Mesenchymal stem cell (in vitro differentiated cells and primary cell): ENCODE data around the gene RBM20.

Experiments
- DNase-seq: peaks from one replicate; pipeline ENCODE4 v3.0.0-alpha.2; 2013
- H2AFZ ChIP-seq: one replicate; pipeline ENCODE4 v1.6.1; 2013; ENCODE audit warnings: low read depth, mild to moderate bottlenecking, control low read depth, inconsistent platforms, low read length, moderate library complexity
- H2AK5ac ChIP-seq: 2 replicates; pipeline ENCODE4 v1.6.1; 2013; ENCODE audit warnings: low read length, moderate library complexity, mild to moderate bottlenecking, inconsistent platforms; ENCODE audit not compliant: severe bottlenecking
- H2BK120ac ChIP-seq: one replicate; pipeline ENCODE4 v1.6.1; 2013; ENCODE audit warnings: low read depth, mild to moderate bottlenecking, inconsistent platforms, low read length, moderate library complexity
- H2BK12ac ChIP-seq, 2 experiments: one replicate each; pipeline ENCODE4 v1.6.1; 2013; ENCODE audit warnings: inconsistent platforms in 2 of 2, low read length in 2 of 2, mild to moderate bottlenecking in 2 of 2, moderate library complexity in 2 of 2, control low read depth in 1 of 2
- H2BK15ac ChIP-seq: one replicate; pipeline ENCODE4 v1.6.1; 2013; ENCODE audit warnings: mild to moderate bottlenecking, low read depth, inconsistent platforms; ENCODE audit not compliant: poor library complexity, severe bottlenecking
- H2BK5ac ChIP-seq: 2 replicates; pipeline ENCODE4 v1.6.1; 2013; ENCODE audit warnings: low read depth, mild to moderate bottlenecking, low read length, control low read depth, inconsistent platforms; ENCODE audit not compliant: poor library complexity, severe bottlenecking
- H3K14ac ChIP-seq, 2 experiments: one replicate each; pipeline ENCODE4 v1.6.1; 2013; ENCODE audit warnings: inconsistent platforms in 2 of 2, low read length in 2 of 2, control low read depth in 1 of 2, mild to moderate bottlenecking in 1 of 2, moderate library complexity in 1 of 2
- H3K18ac ChIP-seq, 2 experiments: one replicate each; pipeline ENCODE4 v1.6.1; 2013; ENCODE audit warnings: inconsistent platforms in 2 of 2, low read length in 2 of 2, control low read depth in 1 of 2, low read depth in 1 of 2, mild to moderate bottlenecking in 1 of 2
- H3K23ac ChIP-seq, 2 experiments: one replicate each; pipeline ENCODE4 v1.6.1; 2013; ENCODE audit warnings: inconsistent platforms in 2 of 2, low read length in 2 of 2, mild to moderate bottlenecking in 2 of 2, moderate library complexity in 2 of 2, control low read depth in 1 of 2
- H3K27ac ChIP-seq: 2 replicates; pipeline ENCODE4 v1.5.1; 2013; ENCODE audit warnings: mild to moderate bottlenecking, moderate library complexity, low read length, control low read depth, inconsistent platforms; ENCODE audit not compliant: poor library complexity, severe bottlenecking
- H3K27me3 ChIP-seq, 2 experiments: 2 replicates each; pipeline versions ENCODE4 v1.6.1 to v1.7.0; 2013; ENCODE audit warnings: low read length in 2 of 2, mild to moderate bottlenecking in 2 of 2, moderate library complexity in 2 of 2, control low read depth in 1 of 2, inconsistent platforms in 1 of 2; ENCODE audit not compliant: control insufficient read depth in 1 of 2, insufficient read depth in 1 of 2
- H3K36me3 ChIP-seq, 2 experiments: 2 replicates each; pipeline versions ENCODE4 v1.6.1 to v1.7.0; 2013; ENCODE audit warnings: low read length in 2 of 2, control low read depth in 1 of 2, inconsistent platforms in 1 of 2, low read depth in 1 of 2, mild to moderate bottlenecking in 1 of 2; ENCODE audit not compliant: insufficient read depth in 2 of 2, control insufficient read depth in 1 of 2
- H3K4ac ChIP-seq, 2 experiments: one replicate each; pipeline ENCODE4 v1.6.1; 2013; ENCODE audit warnings: inconsistent platforms in 2 of 2, low read length in 2 of 2, mild to moderate bottlenecking in 2 of 2, moderate library complexity in 2 of 2, control low read depth in 1 of 2, low read depth in 1 of 2
- H3K4me1 ChIP-seq: 2 replicates; pipeline ENCODE4 v1.6.1; 2013; ENCODE audit warnings: low read depth, low read length, control low read depth; ENCODE audit not compliant: control insufficient read depth, insufficient read depth
- H3K4me2 ChIP-seq: 2 replicates; pipeline ENCODE4 v1.6.1; 2013; ENCODE audit warnings: low read length, mild to moderate bottlenecking, inconsistent platforms; ENCODE audit not compliant: poor library complexity, severe bottlenecking
- H3K4me3 ChIP-seq, 2 experiments: 2 replicates each; pipeline versions ENCODE4 v1.5.1 to v1.7.0; 2013; ENCODE audit warnings: low read length in 2 of 2, mild to moderate bottlenecking in 2 of 2, control low read depth in 1 of 2, low read depth in 1 of 2; ENCODE audit not compliant: insufficient read depth in 1 of 2
- H3K79me1 ChIP-seq: replicated peaks from 2 replicates; pipeline ENCODE4 v1.6.1; 2013; ENCODE audit warnings: mild to moderate bottlenecking, control low read depth, low read length, inconsistent platforms; ENCODE audit not compliant: poor library complexity, severe bottlenecking
- H3K9ac ChIP-seq: 2 replicates; pipeline ENCODE4 v1.7.0; 2013; ENCODE audit warnings: mild to moderate bottlenecking, low read length, moderate library complexity
- H3K9me3 ChIP-seq: 2 replicates; pipeline ENCODE4 v1.7.0; 2013; ENCODE audit warnings: mild to moderate bottlenecking, low read length; ENCODE audit not compliant: control insufficient read depth
- H4K8ac ChIP-seq: one replicate; pipeline ENCODE4 v1.6.1; 2013; ENCODE audit warnings: inconsistent platforms, mild to moderate bottlenecking, low read length, moderate library complexity
- H4K91ac ChIP-seq: one replicate; pipeline ENCODE4 v1.6.1; 2013; ENCODE audit warnings: mild to moderate bottlenecking, low read length, inconsistent platforms
- WGBS: methylation state at CpG from one replicate; pipeline ENCODE4 v1.1.7; 2013; ENCODE audit warnings: mixed read lengths; 5-methylcytosine and 5-hydroxymethylcytosine counted together

RBM20 gene

GRCh38 chr10:110691139-110691538 is 47.0 kb downstream of the RBM20 start:
- Histone ChIP-seq H3K4me3 (no peak overlapping the region), H4K8ac (no peak overlapping the region), H2BK12ac (no peak overlapping the region), H2BK15ac (no peak overlapping the region), H3K79me1 (no peaks in the 10 kb centered on the region), H2AFZ (no peak overlapping the region), H3K27me3 (peaks cover 0 to 18% of the 10 kb centered on the region in 2 experiments), H2AK5ac (no peak overlapping the region), H3K4me1 (peaks cover 3% of the 10 kb centered on the region), H3K9me3 (peaks cover 13% of the 10 kb centered on the region), H3K4ac (no peak overlapping the region), H3K23ac (no peak overlapping the region), H3K4me2 (no peak overlapping the region), H4K91ac (no peak overlapping the region), H3K27ac (no peak overlapping the region), H2BK5ac (no peak overlapping the region), H3K18ac (no peak overlapping the region), H3K14ac (no peak overlapping the region), H3K9ac (no peak overlapping the region), H2BK120ac (no peak overlapping the region), H3K36me3 (no peaks in the 10 kb centered on the region)
- 83% methylated on average over 2 of the region's 2 CpGs for WGBS
- DNase-seq, result no peak

GRCh38 chr10:110694263-110694662 is 50.1 kb downstream of the RBM20 start:
- Histone ChIP-seq H3K18ac (no peak overlapping the region), H3K27ac (no peak overlapping the region), H2BK120ac (no peak overlapping the region), H3K9me3 (peaks cover 13% of the 10 kb centered on the region), H2BK5ac (no peak overlapping the region), H3K14ac (no peak overlapping the region), H4K8ac (no peak overlapping the region), H3K36me3 (no peaks in the 10 kb centered on the region), H2AK5ac (no peak overlapping the region), H3K79me1 (no peaks in the 10 kb centered on the region), H3K4me1 (no peaks in the 10 kb centered on the region), H3K4me2 (no peak overlapping the region), H2BK12ac (no peak overlapping the region), H3K4ac (no peak overlapping the region), H3K23ac (no peak overlapping the region), H4K91ac (no peak overlapping the region), H3K4me3 (no peak overlapping the region), H3K9ac (no peak overlapping the region), H2AFZ (no peak overlapping the region), H2BK15ac (no peak overlapping the region), H3K27me3 (peaks cover 0 to 36% of the 10 kb centered on the region in 2 experiments)
- 91% methylated on average over 1 of the region's 1 CpG for WGBS
- no peak for DNase-seq

GRCh38 chr10:110694820-110695538 is 50.8 kb downstream of the RBM20 start:
- Histone ChIP-seq H3K14ac (no peak overlapping the region), H2BK15ac (no peak overlapping the region), H3K4ac (no peak overlapping the region), H3K18ac (no peak overlapping the region), H2AFZ (no peak overlapping the region), H3K36me3 (no peaks in the 10 kb centered on the region), H3K4me3 (no peak overlapping the region), H3K4me1 (no peaks in the 10 kb centered on the region), H3K27ac (no peak overlapping the region), H3K79me1 (no peaks in the 10 kb centered on the region), H3K4me2 (no peak overlapping the region), H2BK12ac (no peak overlapping the region), H3K23ac (no peak overlapping the region), H3K9ac (no peak overlapping the region), H4K91ac (no peak overlapping the region), H2AK5ac (no peak overlapping the region), H2BK120ac (no peak overlapping the region), H4K8ac (no peak overlapping the region), H2BK5ac (no peak overlapping the region), H3K27me3 (peaks cover 0 to 41% of the 10 kb centered on the region in 2 experiments), H3K9me3 (peaks cover 13% of the 10 kb centered on the region)
- WGBS, result 94% methylated on average over 4 of the region's 5 CpGs
- DNase-seq, result no peak

GRCh38 chr10:110695539-110695886 is 51.4 kb downstream of the RBM20 start:
- DNase-seq, result no peak
- H3K18ac ChIP-seq, result no peak overlapping the region
- H3K9me3 ChIP-seq, result peaks cover 13% of the 10 kb centered on the region
- H2BK5ac ChIP-seq, result no peak overlapping the region
- no peak overlapping the region for H4K91ac ChIP-seq
- no peaks in the 10 kb centered on the region for H3K36me3 ChIP-seq
- H2AK5ac ChIP-seq, result no peak overlapping the region
- no peak overlapping the region for H3K14ac ChIP-seq
- H2BK12ac ChIP-seq, result no peak overlapping the region
- H3K4ac ChIP-seq, result no peak overlapping the region
- H2BK15ac ChIP-seq, result no peak overlapping the region
- H4K8ac ChIP-seq, result no peak overlapping the region
- H2BK120ac ChIP-seq, result no peak overlapping the region
- H3K9ac ChIP-seq, result no peak overlapping the region
- H3K27ac ChIP-seq, result no peak overlapping the region
- no peak overlapping the region for H3K4me3 ChIP-seq
- 67% methylated on average over 1 of the region's 2 CpGs for WGBS
- H3K79me1 ChIP-seq, result no peaks in the 10 kb centered on the region
- H3K27me3 ChIP-seq, result peaks cover 0 to 41% of the 10 kb centered on the region in 2 experiments
- no peak overlapping the region for H2AFZ ChIP-seq
- no peak overlapping the region for H3K23ac ChIP-seq
- H3K4me1 ChIP-seq, result no peaks in the 10 kb centered on the region
- no peak overlapping the region for H3K4me2 ChIP-seq
